ENCODE data around the gene TNFRSF6B.

TNFRSF6B gene

GRCh38 chr20:63738687-63739129 is 42.3 kb downstream of the TNFRSF6B start:
- no peaks in the 10 kb centered on the region for H4K20me1 ChIP-seq (ENCODE audit: low read depth, low read length)
- H3K4me3 ChIP-seq (ENCODE audit: insufficient read depth, low read length, poor library complexity, severe bottlenecking), result peak overlapping the region; percentile 55
- no peaks in the 10 kb centered on the region for H3K9me2 ChIP-seq (replicated peaks; ENCODE audit: insufficient read depth, low read length)
- H3K36me3 ChIP-seq (ENCODE audit: low read length), result no peaks in the 10 kb centered on the region
- H3K4me2 ChIP-seq (ENCODE audit: low read depth, low read length, poor library complexity, severe bottlenecking), result peak overlapping the region; percentile 89
- H3K9me3 ChIP-seq (ENCODE audit: insufficient read depth, low read length), result no peaks in the 10 kb centered on the region
- H2AFZ ChIP-seq (ENCODE audit: low read depth, low read length, severe bottlenecking), result no peak overlapping the region
- H3K9ac ChIP-seq (ENCODE audit: low read length), result peak overlapping the region; percentile 77
- no peak for TF ChIP-seq EZH2phosphoT487 (conservative IDR thresholded peaks at IDR 0.05; ENCODE audit: low read length)
- TF ChIP-seq, protein P1, sequence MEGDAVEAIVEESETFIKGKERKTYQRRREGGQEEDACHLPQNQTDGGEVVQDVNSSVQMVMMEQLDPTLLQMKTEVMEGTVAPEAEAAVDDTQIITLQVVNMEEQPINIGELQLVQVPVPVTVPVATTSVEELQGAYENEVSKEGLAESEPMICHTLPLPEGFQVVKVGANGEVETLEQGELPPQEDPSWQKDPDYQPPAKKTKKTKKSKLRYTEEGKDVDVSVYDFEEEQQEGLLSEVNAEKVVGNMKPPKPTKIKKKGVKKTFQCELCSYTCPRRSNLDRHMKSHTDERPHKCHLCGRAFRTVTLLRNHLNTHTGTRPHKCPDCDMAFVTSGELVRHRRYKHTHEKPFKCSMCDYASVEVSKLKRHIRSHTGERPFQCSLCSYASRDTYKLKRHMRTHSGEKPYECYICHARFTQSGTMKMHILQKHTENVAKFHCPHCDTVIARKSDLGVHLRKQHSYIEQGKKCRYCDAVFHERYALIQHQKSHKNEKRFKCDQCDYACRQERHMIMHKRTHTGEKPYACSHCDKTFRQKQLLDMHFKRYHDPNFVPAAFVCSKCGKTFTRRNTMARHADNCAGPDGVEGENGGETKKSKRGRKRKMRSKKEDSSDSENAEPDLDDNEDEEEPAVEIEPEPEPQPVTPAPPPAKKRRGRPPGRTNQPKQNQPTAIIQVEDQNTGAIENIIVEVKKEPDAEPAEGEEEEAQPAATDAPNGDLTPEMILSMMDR (IDR thresholded peaks at IDR 0.05; ENCODE audit: insufficient read depth, low read length, poor library complexity, severe bottlenecking), result no peak
- no peaks in the 10 kb centered on the region for H3K79me2 ChIP-seq (ENCODE audit: insufficient read depth, low read length)
- H3K27me3 ChIP-seq (ENCODE audit: low read length), result no peaks in the 10 kb centered on the region
- H3K27ac ChIP-seq (ENCODE audit: low read depth, low read length), result peak overlapping the region; percentile 87
- H3F3A ChIP-seq (ENCODE audit: insufficient read depth), result peaks cover 24% of the 10 kb centered on the region

- no peaks in the 10 kb centered on the region for H4K20me1 ChIP-seq (ENCODE audit: low read depth, low read length)
- no peaks in the 10 kb centered on the region for H3K27me3 ChIP-seq (ENCODE audit: low read length)
- no peaks in the 10 kb centered on the region for H3K9me2 ChIP-seq (replicated peaks; ENCODE audit: insufficient read depth, low read length)
- peak within 1 kb of the TSS; percentile 87 for H3K27ac ChIP-seq (ENCODE audit: low read depth, low read length)
- no peak within 1 kb of the TSS for H2AFZ ChIP-seq (ENCODE audit: low read depth, low read length, severe bottlenecking)
- H3K4me2 ChIP-seq (ENCODE audit: low read depth, low read length, poor library complexity, severe bottlenecking), result peak within 1 kb of the TSS; percentile 89
- H3K4me3 ChIP-seq (ENCODE audit: insufficient read depth, low read length, poor library complexity, severe bottlenecking), result peak within 1 kb of the TSS; percentile 55
- peak within 1 kb of the TSS; percentile 77 for H3K9ac ChIP-seq (ENCODE audit: low read length)
- no peaks in the 10 kb centered on the region for H3K36me3 ChIP-seq (ENCODE audit: low read length)
- H3F3A ChIP-seq (ENCODE audit: insufficient read depth), result peaks cover 28% of the 10 kb centered on the region
- no peaks in the 10 kb centered on the region for H3K79me2 ChIP-seq (ENCODE audit: insufficient read depth, low read length)
- TF ChIP-seq EZH2phosphoT487 (conservative IDR thresholded peaks at IDR 0.05; ENCODE audit: low read length), result no peak
- TF ChIP-seq, protein P1 (IDR thresholded peaks at IDR 0.05; ENCODE audit: insufficient read depth, low read length, poor library complexity, severe bottlenecking), result no peak
- H3K9me3 ChIP-seq (ENCODE audit: insufficient read depth, low read length), result no peaks in the 10 kb centered on the region
Observed at GRCh38 chr20:63739130-63740069, 42.9 kb downstream of the TNFRSF6B start, which contains the start of gene SLC2A4RG. Gene SLC2A4RG, plus strand, starts transcription at chr20:63739776. Its CDS starts 137 bp downstream, at chr20:63739913.

DNA sequence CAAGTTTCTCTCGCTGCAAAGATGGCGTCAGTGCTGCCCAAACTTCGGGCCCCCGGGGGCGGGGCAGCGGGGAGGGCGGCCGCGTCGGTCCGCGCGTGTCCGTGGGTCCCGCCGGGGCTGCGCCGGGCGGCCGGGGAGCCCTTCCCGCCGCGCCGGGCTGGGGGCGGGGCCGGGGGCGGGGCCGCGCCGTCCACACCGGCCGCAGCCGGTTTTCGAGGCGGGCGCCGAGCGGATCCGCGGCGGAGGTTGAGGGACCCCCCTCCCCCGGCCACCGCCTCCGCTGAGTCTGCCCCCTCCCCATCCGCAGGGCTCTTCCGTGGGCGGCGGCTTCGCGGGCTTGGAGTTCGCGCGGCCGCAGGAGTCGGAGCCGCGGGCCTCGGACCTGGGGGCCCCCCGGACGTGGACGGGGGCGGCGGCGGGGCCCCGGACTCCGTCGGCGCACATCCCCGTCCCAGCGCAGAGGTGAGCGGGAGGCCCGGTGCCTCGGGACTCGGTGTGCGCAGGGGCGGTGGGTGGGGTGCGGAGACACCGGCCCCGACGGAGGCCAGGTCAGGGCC is 43.7 kb downstream of the TNFRSF6B start:
- Histone ChIP-seq H3F3A (ENCODE audit: insufficient read depth) (peaks cover 32% of the 10 kb centered on the region), H2AFZ (ENCODE audit: low read depth, low read length, severe bottlenecking) (no peak overlapping the region), H3K9me2 (replicated peaks; ENCODE audit: insufficient read depth, low read length) (no peaks in the 10 kb centered on the region), H3K4me2 (ENCODE audit: low read depth, low read length, poor library complexity, severe bottlenecking) (peak overlapping the region; percentile 60), H3K36me3 (ENCODE audit: low read length) (no peaks in the 10 kb centered on the region), H3K79me2 (ENCODE audit: insufficient read depth, low read length) (no peaks in the 10 kb centered on the region), H3K27me3 (ENCODE audit: low read length) (no peaks in the 10 kb centered on the region), H3K9me3 (ENCODE audit: insufficient read depth, low read length) (no peaks in the 10 kb centered on the region), H3K27ac (ENCODE audit: low read depth, low read length) (peak overlapping the region; percentile 65), H3K9ac (ENCODE audit: low read length) (peak overlapping the region; percentile 59), H3K4me3 (ENCODE audit: insufficient read depth, low read length, poor library complexity, severe bottlenecking) (peak overlapping the region; percentile 50), H4K20me1 (ENCODE audit: low read depth, low read length) (no peaks in the 10 kb centered on the region)
- TF ChIP-seq EZH2phosphoT487 (conservative IDR thresholded peaks at IDR 0.05; ENCODE audit: low read length), result no peak
- TF ChIP-seq, protein P1 (IDR thresholded peaks at IDR 0.05; ENCODE audit: insufficient read depth, low read length, poor library complexity, severe bottlenecking), result no peak

All from SU-DHL-6 (cell line).